GM06990 (cell line): ENCODE measurements around the gene XK.

Experiments
- DNase-seq: peaks from one replicate; pipeline ENCODE4 v3.0.0-alpha.2; 2011; ENCODE audit not compliant: insufficient read length; ENCODE audit errors: extremely low read depth
- H3K27me3 ChIP-seq: replicated peaks from 2 replicates; pipeline ENCODE4 v1.6.0; 2011; ENCODE audit warnings: low read length; ENCODE audit not compliant: control insufficient read depth, insufficient read depth
- H3K36me3 ChIP-seq: 2 replicates; pipeline ENCODE4 v1.5.1; 2011; ENCODE audit warnings: low read length; ENCODE audit not compliant: control insufficient read depth, insufficient read depth
- H3K4me3 ChIP-seq: replicated peaks from 2 replicates; pipeline ENCODE4 v1.5.1; 2011; ENCODE audit warnings: low read depth, mild to moderate bottlenecking, control low read depth, low read length
- CTCF ChIP-seq: IDR thresholded peaks from 2 replicates; pipeline ENCODE4 v1.5.1; 2011; ENCODE audit warnings: low read length, control low read depth, mild to moderate bottlenecking, inconsistent platforms; ENCODE audit not compliant: insufficient read depth, poor library complexity, severe bottlenecking

XK gene

GRCh38 chrX:37685381-37686359 lies at the start of gene XK:
Gene XK, plus strand, starts transcription at chrX:37685791. Its CDS starts 171 bp downstream, at chrX:37685962.
- Histone ChIP-seq H3K36me3 (no peaks in the 10 kb centered on the region), H3K27me3 (no peaks in the 10 kb centered on the region), H3K4me3 (peak within 1 kb of the TSS; percentile 40)
- peak; percentile 41 for DNase-seq
- no peak for TF ChIP-seq CTCF

GRCh38 chrX:37638047-37638446 lies 47.5 kb upstream of the XK start:
- DNase-seq = no peak
- no peak overlapping the region for H3K4me3 ChIP-seq
- no peaks in the 10 kb centered on the region for H3K36me3 ChIP-seq
- H3K27me3 ChIP-seq = no peaks in the 10 kb centered on the region
- TF ChIP-seq CTCF = no peak

- DNase-seq = no peak
These were observed 45.4 kb upstream of the XK start for GRCh38 chrX:37640142-37640541.

GRCh38 chrX:37641859-37642258 lies 43.7 kb upstream of the XK start:
- Histone ChIP-seq H3K36me3 (no peaks in the 10 kb centered on the region), H3K27me3 (no peaks in the 10 kb centered on the region), H3K4me3 (no peak overlapping the region)
- no peak for DNase-seq
- no peak for TF ChIP-seq CTCF

More at GRCh38 chrX:37640142-37640541, 45.4 kb upstream of the XK start:
- Histone ChIP-seq H3K36me3 (no peaks in the 10 kb centered on the region), H3K27me3 (no peaks in the 10 kb centered on the region), H3K4me3 (no peak overlapping the region)
- TF ChIP-seq CTCF = no peak

GRCh38 chrX:37644381-37645305 lies 40.9 kb upstream of the XK start:
- TF ChIP-seq CTCF = no peak
- no peak for DNase-seq
- no peaks in the 10 kb centered on the region for H3K27me3 ChIP-seq

More at GRCh38 chrX:37644381-37645305, 40.9 kb upstream of the XK start:
- no peak overlapping the region for H3K4me3 ChIP-seq
- H3K36me3 ChIP-seq = no peaks in the 10 kb centered on the region
